Endometrial microvascular endothelial cells (primary cell): Measurements from ENCODE around the gene INIP. TPM values are rescaled to one million over a fixed set of nuclear protein-coding genes. Genes with fewer than 3 reads are reported as not detected.
"Not testable (repeated sequence)": the region's sequence is repeated elsewhere in the genome, so short reads cannot be mapped to it uniquely, and the experiment has no call there.

Source experiments
- in situ Hi-C: cut with HindIII; loops from 2 replicates; pipeline ENCODE4 v1.10.0; 2017; ENCODE audit warnings: low sequenced_read_pairs, low pct_unique_long_range_greater_than_20kb; ENCODE audit errors: inconsistent ontology term
- total RNA-seq: library from RNA; depleted of rRNA; stranded (reverse); fragments of >200 nt; gene quantifications from one replicate; pipeline ENCODE4 v1.2.3, GENCODE V29; 2015; ENCODE audit errors: inconsistent ontology term

INIP gene
- total RNA-seq, 1 donor from 2014 or later, result 27.4 TPM

GRCh38 chr9:112694706-112695555 lies 23.0 kb downstream of the INIP start:
- in situ Hi-C loops, result no loop called here

- in situ Hi-C loops, result no loop called here
Measured at GRCh38 chr9:112689161-112689740, 28.7 kb downstream of the INIP start.

- in situ Hi-C loops, result no loop called here
Measured at GRCh38 chr9:112680731-112681402, 37.0 kb downstream of the INIP start.

- in situ Hi-C loops, result no loop called here
Measured at GRCh38 chr9:112677040-112677439, 40.9 kb downstream of the INIP start.

- in situ Hi-C loops, result not testable (repeated sequence)
Measured at GRCh38 chr9:112673221-112673620, 44.7 kb downstream of the INIP start.

- in situ Hi-C loops, result no loop called here
Measured at GRCh38 chr9:112670991-112671625, 46.8 kb downstream of the INIP start.

- in situ Hi-C loops, result no loop called here
Measured at GRCh38 chr9:112669326-112669725, 48.6 kb downstream of the INIP start.

- in situ Hi-C loops, result no loop called here
Measured at GRCh38 chr9:112665347-112665746, 52.6 kb downstream of the INIP start.

- in situ Hi-C loops, result no loop called here
Measured at GRCh38 chr9:112664531-112664930, 53.4 kb downstream of the INIP start.

- in situ Hi-C loops, result no loop called here
Measured at GRCh38 chr9:112663681-112664080, 54.2 kb downstream of the INIP start.

GRCh38 chr9:112659906-112660305 lies 58.0 kb downstream of the INIP start:
- in situ Hi-C loops, result no loop called here

- in situ Hi-C loops, result no loop called here
Measured at GRCh38 chr9:112655668-112656067, 62.2 kb downstream of the INIP start.

- in situ Hi-C loops, result no loop called here
Measured at GRCh38 chr9:112654282-112654681, 63.6 kb downstream of the INIP start.

GRCh38 chr9:112648624-112649023 lies 69.3 kb downstream of the INIP start:
- in situ Hi-C loops, result no loop called here

- in situ Hi-C loops, result no loop called here
Measured at GRCh38 chr9:112647596-112647995, 70.3 kb downstream of the INIP start.

GRCh38 chr9:112642126-112642525 lies 75.8 kb downstream of the INIP start:
- in situ Hi-C loops, result no loop called here

GRCh38 chr9:112640311-112640710 lies 77.6 kb downstream of the INIP start:
- in situ Hi-C loops, result no loop called here
